Adipocyte (in vitro differentiated cells): ENCODE results near the gene MTNR1A.

Experiments used
- DNase-seq: peaks from one replicate; pipeline ENCODE4 v3.0.0-alpha.2; 2015; ENCODE audit warnings: low read depth
- H3K27me3 ChIP-seq: replicated peaks from 2 replicates; pipeline ENCODE4 v1.7.0; 2013; ENCODE audit warnings: mild to moderate bottlenecking, low read length, moderate library complexity; ENCODE audit not compliant: control insufficient read depth, insufficient read depth
- H3K36me3 ChIP-seq: 2 replicates; pipeline ENCODE4 v1.7.0; 2013; ENCODE audit warnings: low read length, mild to moderate bottlenecking, moderate library complexity; ENCODE audit not compliant: control insufficient read depth, insufficient read depth, severe bottlenecking
- H3K4me1 ChIP-seq: 2 replicates; pipeline ENCODE4 v1.7.0; 2013; ENCODE audit warnings: mild to moderate bottlenecking, low read length, moderate library complexity; ENCODE audit not compliant: control insufficient read depth, insufficient read depth
- H3K4me3 ChIP-seq: 2 replicates; pipeline ENCODE4 v1.7.0; 2013; ENCODE audit warnings: mild to moderate bottlenecking, low read length, moderate library complexity
- H3K9ac ChIP-seq: 2 replicates; pipeline ENCODE4 v1.7.0; 2013; ENCODE audit warnings: mild to moderate bottlenecking, low read length, moderate library complexity
- H3K9me3 ChIP-seq: 2 replicates; pipeline ENCODE4 v1.7.0; 2013; ENCODE audit warnings: mild to moderate bottlenecking, low read length, moderate library complexity; ENCODE audit not compliant: control insufficient read depth

MTNR1A gene

GRCh38 chr4:186588503-186588902 lies 33.1 kb upstream of the MTNR1A start:
- H3K9ac ChIP-seq = no peak overlapping the region
- no peak for DNase-seq
- no peaks in the 10 kb centered on the region for H3K9me3 ChIP-seq
- H3K27me3 ChIP-seq = no peaks in the 10 kb centered on the region
- peaks cover 85% of the 10 kb centered on the region for H3K36me3 ChIP-seq
- H3K4me1 ChIP-seq = no peaks in the 10 kb centered on the region
- no peak overlapping the region for H3K4me3 ChIP-seq

- Histone ChIP-seq H3K27me3 (no peaks in the 10 kb centered on the region), H3K9me3 (no peaks in the 10 kb centered on the region), H3K36me3 (peaks cover 83% of the 10 kb centered on the region), H3K4me1 (no peaks in the 10 kb centered on the region), H3K9ac (no peak overlapping the region), H3K4me3 (no peak overlapping the region)
- peak; percentile 87 for DNase-seq
These were observed 32.1 kb upstream of the MTNR1A start for GRCh38 chr4:186587416-186588018.

GRCh38 chr4:186586205-186586604 lies 30.8 kb upstream of the MTNR1A start:
- no peaks in the 10 kb centered on the region for H3K4me1 ChIP-seq
- H3K9ac ChIP-seq = no peak overlapping the region
- H3K36me3 ChIP-seq = peaks cover 75% of the 10 kb centered on the region
- no peaks in the 10 kb centered on the region for H3K9me3 ChIP-seq
- H3K27me3 ChIP-seq = no peaks in the 10 kb centered on the region
- H3K4me3 ChIP-seq = no peak overlapping the region
- DNase-seq = no peak

- Histone ChIP-seq H3K4me1 (no peaks in the 10 kb centered on the region), H3K36me3 (peaks cover 63% of the 10 kb centered on the region), H3K9ac (no peak overlapping the region)
These were observed 29.5 kb upstream of the MTNR1A start for GRCh38 chr4:186584912-186585311.

GRCh38 chr4:186581421-186581820 lies 26.1 kb upstream of the MTNR1A start:
- no peaks in the 10 kb centered on the region for H3K9me3 ChIP-seq
- peaks cover 31% of the 10 kb centered on the region for H3K36me3 ChIP-seq
- no peak overlapping the region for H3K9ac ChIP-seq
- no peaks in the 10 kb centered on the region for H3K4me1 ChIP-seq
- no peaks in the 10 kb centered on the region for H3K27me3 ChIP-seq
- DNase-seq = no peak
- no peak overlapping the region for H3K4me3 ChIP-seq

More at GRCh38 chr4:186584912-186585311, 29.5 kb upstream of the MTNR1A start:
- DNase-seq = no peak
- H3K4me3 ChIP-seq = no peak overlapping the region
- H3K9me3 ChIP-seq = no peaks in the 10 kb centered on the region
- H3K27me3 ChIP-seq = no peaks in the 10 kb centered on the region

GRCh38 chr4:186580669-186581068 lies 25.3 kb upstream of the MTNR1A start:
- DNase-seq = no peak
- Histone ChIP-seq H3K4me1 (no peaks in the 10 kb centered on the region), H3K9ac (no peak overlapping the region), H3K9me3 (no peaks in the 10 kb centered on the region), H3K27me3 (no peaks in the 10 kb centered on the region), H3K36me3 (peaks cover 24% of the 10 kb centered on the region), H3K4me3 (no peak overlapping the region)

GRCh38 chr4:186570193-186570996 lies 15.0 kb upstream of the MTNR1A start:
- peaks cover 2% of the 10 kb centered on the region for H3K27me3 ChIP-seq
- peaks cover 5% of the 10 kb centered on the region for H3K4me1 ChIP-seq
- DNase-seq = peak; percentile 53
- H3K4me3 ChIP-seq = peak overlapping the region; percentile 75
- no peak overlapping the region for H3K9ac ChIP-seq
- no peaks in the 10 kb centered on the region for H3K9me3 ChIP-seq
- H3K36me3 ChIP-seq = no peaks in the 10 kb centered on the region

- Histone ChIP-seq H3K36me3 (no peaks in the 10 kb centered on the region), H3K9me3 (no peaks in the 10 kb centered on the region), H3K27me3 (peaks cover 2% of the 10 kb centered on the region), H3K4me3 (peak overlapping the region; percentile 75), H3K4me1 (peaks cover 5% of the 10 kb centered on the region), H3K9ac (no peak overlapping the region)
- DNase-seq = no peak
These were observed 14.3 kb upstream of the MTNR1A start for GRCh38 chr4:186569533-186570192.

- H3K9me3 ChIP-seq = no peaks in the 10 kb centered on the region
- H3K4me1 ChIP-seq = peaks cover 5% of the 10 kb centered on the region
- peaks cover 2% of the 10 kb centered on the region for H3K27me3 ChIP-seq
- H3K4me3 ChIP-seq = no peak overlapping the region
- H3K36me3 ChIP-seq = no peaks in the 10 kb centered on the region
- no peak for DNase-seq
- no peak overlapping the region for H3K9ac ChIP-seq
These were observed 10.7 kb upstream of the MTNR1A start for GRCh38 chr4:186566068-186566467.

- no peak overlapping the region for H3K4me3 ChIP-seq
- H3K36me3 ChIP-seq = no peaks in the 10 kb centered on the region
- H3K4me1 ChIP-seq = no peaks in the 10 kb centered on the region
- peaks cover 11% of the 10 kb centered on the region for H3K9me3 ChIP-seq
- no peak for DNase-seq
- H3K9ac ChIP-seq = no peak overlapping the region
- H3K27me3 ChIP-seq = no peaks in the 10 kb centered on the region
These were observed 8.4 kb upstream of the MTNR1A start for GRCh38 chr4:186563761-186564160.

GRCh38 chr4:186561748-186562147 lies 6.4 kb upstream of the MTNR1A start:
- H3K4me3 ChIP-seq = no peak overlapping the region
- peaks cover 11% of the 10 kb centered on the region for H3K9me3 ChIP-seq
- H3K4me1 ChIP-seq = no peaks in the 10 kb centered on the region
- no peak overlapping the region for H3K9ac ChIP-seq
- DNase-seq = no peak
- H3K27me3 ChIP-seq = no peaks in the 10 kb centered on the region
- no peaks in the 10 kb centered on the region for H3K36me3 ChIP-seq
